Caco-2 (cell line): ENCODE measurements around the gene TMEM200B. TPM values are rescaled to one million over a fixed set of nuclear protein-coding genes. Genes with fewer than 3 reads are reported as not detected.

Experiments used
- BruUV-seq: library from RNA; stranded (reverse); fragments of 400-500 nt; replicated peaks from 2 replicates; lab custom pipeline; 2021; lab: Mats Ljungman, UMichigan
- CTCF ChIA-PET: fragments of 300-600 bp; sonication (Branson Sonifier 250); formaldehyde crosslinking; loops from one replicate; lab custom pipeline; 2022; ENCODE audit warnings: antibody characterized with exemption; lab: Charles Lee
- POLR2A ChIA-PET: fragments of 300-600 bp; sonication (Branson Sonifier 250); formaldehyde crosslinking; loops from one replicate; lab custom pipeline; 2022; ENCODE audit warnings: antibody characterized with exemption; lab: Charles Lee
- DNase-seq, 2 experiments: peaks; one replicate each; pipeline versions ENCODE4 v3.0.0 to v3.0.0-alpha.2; 2020 to 2022
- H3K27me3 ChIP-seq: replicated peaks from 2 replicates; pipeline ENCODE4 v1.6.0; 2011; ENCODE audit warnings: low read length; ENCODE audit not compliant: control insufficient read depth, insufficient read depth
- H3K36me3 ChIP-seq: 2 replicates; pipeline ENCODE4 v1.5.1; 2011; ENCODE audit warnings: low read length; ENCODE audit not compliant: control insufficient read depth, insufficient read depth
- H3K4me1 ChIP-seq: fragments of 250-450 bp; sonication (Bioruptor Pico); 2 replicates; pipeline ENCODE4 v1.5.1; 2020; ENCODE audit warnings: mild to moderate bottlenecking
- H3K4me3 ChIP-seq: 2 replicates; pipeline ENCODE4 v1.5.1; 2011; ENCODE audit warnings: low read depth, mild to moderate bottlenecking, control low read depth, low read length
- H3K9me3 ChIP-seq: fragments of 250-450 bp; sonication (Bioruptor Pico); 2 replicates; pipeline ENCODE4 v1.5.1; 2020; ENCODE audit warnings: mild to moderate bottlenecking, moderate library complexity
- H3K27ac Mint-ChIP-seq: one replicate; pipeline ENCODE4 v1.8.0; 2022; ENCODE audit warnings: mixed read lengths; ENCODE audit not compliant: unreplicated experiment
- H3K27me3 Mint-ChIP-seq: one replicate; pipeline ENCODE4 v1.8.0; 2022; ENCODE audit warnings: mixed read lengths; ENCODE audit not compliant: insufficient read depth, unreplicated experiment
- H3K36me3 Mint-ChIP-seq: one replicate; pipeline ENCODE4 v1.8.0; 2022; ENCODE audit warnings: mild to moderate bottlenecking, mixed read lengths; ENCODE audit not compliant: insufficient read depth, unreplicated experiment
- H3K4me1 Mint-ChIP-seq: one replicate; pipeline ENCODE4 v1.8.0; 2022; ENCODE audit warnings: low read depth, mixed read lengths; ENCODE audit not compliant: unreplicated experiment
- H3K4me3 Mint-ChIP-seq: one replicate; pipeline ENCODE4 v1.8.0; 2022; ENCODE audit warnings: mild to moderate bottlenecking, moderate library complexity, mixed read lengths; ENCODE audit not compliant: unreplicated experiment
- H3K9me3 Mint-ChIP-seq: one replicate; pipeline ENCODE4 v1.8.0; 2022; ENCODE audit warnings: mixed read lengths; ENCODE audit not compliant: unreplicated experiment
- CTCF ChIP-seq, 2 experiments: fragments of 200-600 bp in 1 of 2; IDR thresholded peaks; 1 replicate in 1 of 2; 2 replicates in 1 of 2; pipeline versions ENCODE4 v1.5.1 to v1.8.0; 2011 to 2022; ENCODE audit warnings: antibody characterized with exemption in 1 of 2, control low read depth in 1 of 2, inconsistent platforms in 1 of 2, low read depth in 1 of 2, low read length in 1 of 2, mild to moderate bottlenecking in 1 of 2, moderate library complexity in 1 of 2; ENCODE audit not compliant: insufficient read depth in 1 of 2, severe bottlenecking in 1 of 2, unreplicated experiment in 1 of 2
- intact Hi-C: fragments of 100-400 bp; cut with micrococcal nuclease; formaldehyde crosslinking; loops from one replicate; pipeline ENCODE4 v1.10.0; 2022; ENCODE audit not compliant: unreplicated experiment
- total RNA-seq: library from RNA; stranded (reverse); gene quantifications from 2 replicates; pipeline ENCODE4 v1.2.3, GENCODE V29; 2022

TMEM200B gene
- total RNA-seq, 1 experiment from 2014 or later, result 3.3 TPM

- H3K27me3 Mint-ChIP-seq, result no peaks in the 10 kb centered on the region
- intact Hi-C loops, result no loop called here
- H3K9me3 Mint-ChIP-seq, result no peaks in the 10 kb centered on the region
- no peaks in the 10 kb centered on the region for H3K4me1 Mint-ChIP-seq
- no peaks in the 10 kb centered on the region for H3K36me3 ChIP-seq
- peak overlapping the region; percentile 75 for H3K4me3 Mint-ChIP-seq
- H3K36me3 Mint-ChIP-seq, result peaks cover 7% of the 10 kb centered on the region
- no peaks in the 10 kb centered on the region for H3K9me3 ChIP-seq
- TSS peak; percentile 27 for BruUV-seq
- H3K4me3 ChIP-seq, result peak overlapping the region; percentile 69
- peak overlapping the region; percentile 65 for H3K27ac Mint-ChIP-seq
- no peak for DNase-seq
- H3K27me3 ChIP-seq, result no peaks in the 10 kb centered on the region
- H3K4me1 ChIP-seq, result no peaks in the 10 kb centered on the region
- POLR2A ChIA-PET, result no interaction called here
- CTCF ChIA-PET, result interaction anchor here (0.7 to 2.1 kb wide), 11 partner anchors 10 to 1593 kb away, joined by 3 to 11 read pairs (median 5); partner anchors contain the start of gene SRSF4
- TF ChIP-seq CTCF (IDR thresholded peaks at IDR 0.05; ENCODE audit: insufficient read depth in 1 of 2, low read depth in 1 of 2, low read length in 1 of 2, severe bottlenecking in 1 of 2, unreplicated experiment in 1 of 2), result no peak
Observed at GRCh38 chr1:29125237-29125641, 1.5 kb upstream of the TMEM200B start.

GRCh38 chr1:29124366-29125236 is 898 bp upstream of the TMEM200B start:
- Mint-ChIP-seq H3K27ac (peak overlapping the region; percentile 65), H3K4me1 (no peaks in the 10 kb centered on the region), H3K4me3 (peak overlapping the region; percentile 75), H3K27me3 (no peaks in the 10 kb centered on the region), H3K36me3 (peaks cover 7% of the 10 kb centered on the region), H3K9me3 (no peaks in the 10 kb centered on the region)
- Histone ChIP-seq H3K4me3 (peak overlapping the region; percentile 69), H3K9me3 (no peaks in the 10 kb centered on the region), H3K27me3 (no peaks in the 10 kb centered on the region), H3K4me1 (no peaks in the 10 kb centered on the region), H3K36me3 (no peaks in the 10 kb centered on the region)
- BruUV-seq, result no TSS peak
- intact Hi-C loops, result no loop called here
- ChIA-PET POLR2A (interaction anchor here (0.6 to 1.6 kb wide), 2 partner anchors 56 to 373 kb away, joined by 3 to 6 read pairs; no protein-coding TSS in a partner anchor), CTCF (interaction anchor here (0.5 to 2.1 kb wide), 14 partner anchors 10 to 1594 kb away, joined by 3 to 11 read pairs (median 5); partner anchors contain the start of gene SRSF4)
- peak; percentile 75 to 86 for DNase-seq
- TF ChIP-seq CTCF (IDR thresholded peaks at IDR 0.05; ENCODE audit: insufficient read depth in 1 of 2, low read depth in 1 of 2, low read length in 1 of 2, severe bottlenecking in 1 of 2, unreplicated experiment in 1 of 2), result peak; percentile 69 to 71

- no peaks in the 10 kb centered on the region for H3K27me3 Mint-ChIP-seq
- peak in 1 of 2 experiments; percentile 14 for DNase-seq
- H3K9me3 Mint-ChIP-seq, result no peaks in the 10 kb centered on the region
- TSS peak; percentile 35 for BruUV-seq
- intact Hi-C loops, result no loop called here
- no peak for TF ChIP-seq CTCF (IDR thresholded peaks at IDR 0.05; ENCODE audit: insufficient read depth in 1 of 2, low read depth in 1 of 2, low read length in 1 of 2, severe bottlenecking in 1 of 2, unreplicated experiment in 1 of 2)
- no peaks in the 10 kb centered on the region for H3K9me3 ChIP-seq
- H3K4me1 ChIP-seq, result no peaks in the 10 kb centered on the region
- H3K36me3 ChIP-seq, result no peaks in the 10 kb centered on the region
- peak overlapping the region; percentile 66 for H3K4me3 Mint-ChIP-seq
- ChIA-PET CTCF (interaction anchor here (0.6 to 2.1 kb wide), 3 partner anchors 63 to 96 kb away, joined by 4 to 8 read pairs (median 5); no protein-coding TSS in a partner anchor), POLR2A (interaction anchor here (0.5 to 1.6 kb wide), 3 partner anchors 58 to 1667 kb away, joined by 3 to 6 read pairs (median 4); no protein-coding TSS in a partner anchor)
- no peaks in the 10 kb centered on the region for H3K27me3 ChIP-seq
- no peak overlapping the region for H3K27ac Mint-ChIP-seq
- H3K36me3 Mint-ChIP-seq, result peaks cover 7% of the 10 kb centered on the region
- peak overlapping the region; percentile 69 for H3K4me3 ChIP-seq
- no peaks in the 10 kb centered on the region for H3K4me1 Mint-ChIP-seq
Observed at GRCh38 chr1:29123053-29123886, 433 bp downstream of the TMEM200B start.
